GM15510 (cell line): ENCODE measurements around the gene GSG1L.

ENCODE experiments used
- POLR2A ChIP-seq: IDR thresholded peaks from 3 replicates; pipeline ENCODE4 v1.6.1; 2011; ENCODE audit warnings: borderline replicate concordance; ENCODE audit not compliant: insufficient read length; ENCODE audit errors: extremely low read depth

The GSG1L gene

DNA sequence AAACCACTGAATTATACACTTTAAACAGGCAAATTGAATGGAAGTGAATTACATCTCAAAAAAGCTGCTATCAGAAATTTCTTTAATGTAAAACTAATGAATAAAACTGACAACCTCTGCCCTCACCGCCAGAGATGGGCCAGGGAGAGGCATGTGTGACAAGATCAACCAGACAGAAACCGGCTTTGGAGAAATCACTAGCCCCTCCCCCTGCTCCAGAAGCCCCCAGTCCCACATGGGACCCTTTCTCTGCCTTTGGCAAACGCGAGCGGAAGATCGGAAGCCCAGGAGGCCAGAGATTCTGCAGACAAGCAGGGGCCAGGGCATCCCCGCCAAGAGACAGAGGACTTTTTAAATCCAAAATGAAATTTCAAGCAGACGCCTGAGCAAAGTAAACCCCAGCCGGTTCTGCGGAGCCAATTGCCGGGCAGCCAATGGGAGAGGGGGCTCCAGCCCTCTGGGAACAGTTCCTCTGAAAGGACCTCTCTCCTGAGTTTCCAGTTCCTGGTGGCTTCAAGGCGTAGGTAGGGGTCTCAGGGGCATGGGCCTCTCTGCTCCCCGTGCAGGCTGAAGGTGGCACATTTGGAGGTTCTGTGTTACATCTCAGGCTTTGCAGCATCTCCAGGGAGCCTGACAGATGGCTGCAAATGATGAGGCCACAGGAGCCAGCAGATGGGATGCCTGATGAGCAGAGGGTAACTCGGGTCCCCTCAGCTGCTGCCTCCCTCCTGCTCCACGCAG, 118.1 kb downstream of the GSG1L start:
- TF ChIP-seq POLR2A = no peak

DNA sequence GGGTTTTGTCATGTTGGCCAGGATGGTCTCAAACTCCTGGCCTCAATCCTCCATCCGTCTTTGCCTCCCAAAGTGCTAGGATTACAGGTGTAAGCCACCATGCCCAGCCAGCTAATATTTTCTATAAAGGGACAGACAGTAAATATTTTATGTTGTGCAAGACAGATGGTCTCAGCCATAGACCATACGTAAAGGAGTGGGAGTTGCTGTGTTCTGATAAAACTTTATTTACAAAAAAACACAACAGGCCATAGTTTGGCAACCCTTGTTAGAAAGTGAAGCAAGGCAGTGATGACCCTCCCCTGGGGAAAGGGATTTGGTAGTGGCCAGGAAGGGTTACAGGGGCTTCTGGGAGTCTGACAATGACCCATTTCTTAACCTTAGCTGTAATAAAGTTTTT, 119.7 kb downstream of the GSG1L start:
- TF ChIP-seq POLR2A = no peak

GRCh38 chr16:27935076-27935475, 128.4 kb downstream of the GSG1L start:
- no peak for TF ChIP-seq POLR2A

- TF ChIP-seq POLR2A = no peak
These were observed 130.9 kb downstream of the GSG1L start for GRCh38 chr16:27932542-27933135.

DNA sequence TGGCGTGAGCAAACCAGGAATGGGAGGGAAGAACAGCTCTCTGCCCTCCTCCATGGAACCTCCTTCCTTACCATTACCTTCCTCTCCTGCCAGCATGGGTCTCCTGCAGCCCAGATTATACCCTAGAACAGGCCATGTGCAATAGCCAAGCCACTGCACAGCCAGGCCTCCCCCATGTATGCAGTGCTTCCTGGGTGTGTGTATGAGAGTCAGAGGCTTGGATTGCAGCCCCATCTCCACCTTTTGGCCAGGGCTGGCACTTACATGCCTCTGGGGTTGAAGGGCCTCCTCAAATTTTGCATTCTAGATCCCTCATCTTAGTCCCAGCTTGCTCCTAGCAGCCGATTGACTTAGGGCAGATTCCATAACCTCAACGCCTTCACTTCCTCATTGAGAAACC, 133.7 kb downstream of the GSG1L start:
- TF ChIP-seq POLR2A = no peak

DNA sequence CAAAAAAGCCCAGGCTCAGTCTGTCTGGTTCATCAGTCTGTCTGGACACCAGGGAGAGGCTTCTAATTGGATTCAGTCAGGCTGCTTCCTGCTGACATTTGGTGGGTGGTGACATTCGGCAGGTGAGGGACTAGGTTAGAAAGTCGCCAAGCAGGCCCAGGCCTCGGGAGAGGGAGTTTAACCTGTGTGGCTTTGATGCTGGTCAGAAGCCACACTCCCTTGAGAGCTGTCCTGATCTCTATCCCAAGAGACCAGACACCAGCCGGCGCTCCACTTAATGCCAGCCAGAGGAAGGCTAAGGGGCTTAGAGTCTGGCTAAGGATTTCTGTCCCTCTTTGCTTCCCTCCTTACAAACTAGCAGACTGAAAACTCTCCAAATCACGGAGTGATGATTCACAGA, 135.0 kb downstream of the GSG1L start:
- no peak for TF ChIP-seq POLR2A

DNA sequence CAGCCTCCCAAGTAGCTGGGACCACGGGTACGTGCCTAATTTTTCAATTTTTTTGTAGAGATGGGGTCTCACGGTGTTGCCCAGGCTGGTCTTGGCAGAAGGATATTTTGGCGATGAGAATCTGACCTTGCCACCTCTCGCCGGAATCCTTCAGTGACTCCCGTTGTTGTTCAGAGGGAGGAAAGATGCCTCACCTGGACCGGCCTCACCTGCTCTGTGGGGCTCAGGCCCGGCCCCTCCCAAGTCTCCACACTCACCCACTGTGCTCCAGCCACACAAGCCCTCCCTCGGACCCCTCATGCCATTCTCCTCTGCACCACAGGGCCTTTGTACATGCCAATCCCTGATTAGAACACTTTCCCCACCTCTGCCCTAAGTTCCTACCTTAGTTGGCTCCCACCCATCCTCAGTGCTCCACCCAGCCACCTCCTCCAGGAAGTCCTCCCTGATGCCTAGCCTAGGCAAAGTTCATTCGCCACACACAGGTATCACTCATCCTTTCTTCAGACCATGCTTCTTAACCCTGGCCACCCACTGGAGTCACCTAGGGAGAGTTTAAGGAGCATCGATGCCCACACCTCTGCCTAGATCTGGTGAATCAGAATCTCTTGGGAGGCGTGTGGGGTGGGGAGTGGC, 136.1 kb downstream of the GSG1L start:
- TF ChIP-seq POLR2A = no peak

DNA sequence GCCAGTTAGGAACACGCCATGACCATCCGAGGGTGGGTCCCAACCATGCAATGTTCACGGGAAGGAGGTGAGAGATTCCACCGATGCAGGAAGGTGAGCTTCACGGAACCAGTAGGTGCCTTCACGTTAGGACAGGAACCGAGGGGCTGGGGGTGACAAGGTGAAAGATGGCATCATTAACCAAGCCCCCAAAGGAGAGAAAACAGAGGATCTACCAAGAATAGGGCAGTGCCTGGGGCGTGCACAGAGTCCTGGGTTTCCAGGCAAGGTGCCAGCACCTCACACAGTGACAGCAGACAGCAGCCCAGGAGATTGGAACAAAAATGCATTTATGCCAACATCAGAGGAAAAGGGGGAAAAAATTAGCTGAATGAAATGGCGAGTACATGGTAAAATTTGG, 137.9 kb downstream of the GSG1L start:
- TF ChIP-seq POLR2A = no peak

DNA sequence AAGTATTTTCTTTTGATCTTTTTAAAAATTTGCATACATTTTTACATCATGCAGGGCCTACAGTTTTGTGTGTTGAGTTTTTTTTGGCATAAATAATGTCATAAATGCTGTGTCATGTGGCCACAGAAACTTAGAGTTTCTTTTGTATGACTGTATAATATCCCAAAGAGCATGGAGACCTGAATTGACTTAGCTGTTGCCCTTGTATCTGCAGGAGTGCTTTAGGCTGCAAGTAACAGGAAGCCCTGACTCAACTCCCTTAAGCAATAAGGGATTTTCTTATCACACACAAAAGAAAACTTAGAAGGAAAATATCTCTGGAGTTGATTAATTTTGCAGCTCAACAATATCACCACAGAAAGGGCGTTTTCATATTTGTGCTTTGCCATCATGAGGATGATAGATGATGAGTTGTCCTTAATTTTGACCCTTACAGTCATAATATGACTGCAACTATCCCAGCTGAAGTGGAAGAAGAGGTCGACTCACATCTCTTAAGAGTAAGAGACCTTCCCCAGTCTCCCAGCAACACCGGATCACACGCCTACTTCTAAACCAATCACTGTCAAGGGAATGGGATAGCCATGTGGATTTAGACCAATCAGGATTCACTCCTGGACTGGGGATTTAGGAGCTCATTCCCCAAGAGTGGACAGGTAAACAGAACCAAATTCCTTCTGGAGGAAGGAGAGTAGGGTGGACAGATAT, 138.9 kb downstream of the GSG1L start:
- no peak for TF ChIP-seq POLR2A

DNA sequence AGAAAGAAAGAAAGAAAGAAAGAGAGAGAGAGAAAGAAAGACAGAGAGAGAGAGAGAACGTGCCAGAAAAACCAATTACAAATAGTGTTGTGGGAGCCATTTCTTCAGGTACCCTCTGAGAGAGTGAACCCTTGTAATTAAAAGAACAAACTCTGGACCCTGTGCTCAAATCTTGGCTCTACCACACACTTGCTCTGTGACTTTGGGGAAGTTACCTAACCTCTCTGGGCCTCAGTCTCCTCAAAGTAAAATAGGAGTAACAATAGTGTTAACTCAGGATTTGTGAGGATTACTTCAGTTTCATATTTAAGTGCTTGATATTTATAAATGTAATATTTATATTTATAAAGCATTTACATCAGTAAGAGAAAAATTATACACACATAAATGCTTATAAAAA, 139.8 kb downstream of the GSG1L start:
- TF ChIP-seq POLR2A = no peak

DNA sequence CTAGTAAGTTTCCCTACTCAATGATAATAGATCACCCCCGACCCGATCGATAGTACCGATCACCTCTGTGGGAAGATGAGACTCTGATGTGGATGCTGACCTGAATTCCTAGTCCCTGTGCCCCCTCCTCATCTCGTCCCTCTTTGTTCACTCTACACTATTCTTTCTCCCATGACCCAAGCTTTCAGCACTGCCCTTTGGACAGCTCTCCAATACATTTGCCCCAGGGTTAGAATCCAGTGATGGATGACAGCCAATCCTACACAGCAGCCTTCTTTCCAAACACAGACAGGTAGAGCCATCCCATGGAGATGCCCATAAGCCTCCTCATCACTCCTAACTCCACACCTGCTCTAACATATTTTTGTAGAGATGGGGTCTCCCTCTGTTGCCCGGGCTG, 141.1 kb downstream of the GSG1L start:
- TF ChIP-seq POLR2A = no peak

- no peak for TF ChIP-seq POLR2A
These were observed 142.4 kb downstream of the GSG1L start for GRCh38 chr16:27921134-27921533.

DNA sequence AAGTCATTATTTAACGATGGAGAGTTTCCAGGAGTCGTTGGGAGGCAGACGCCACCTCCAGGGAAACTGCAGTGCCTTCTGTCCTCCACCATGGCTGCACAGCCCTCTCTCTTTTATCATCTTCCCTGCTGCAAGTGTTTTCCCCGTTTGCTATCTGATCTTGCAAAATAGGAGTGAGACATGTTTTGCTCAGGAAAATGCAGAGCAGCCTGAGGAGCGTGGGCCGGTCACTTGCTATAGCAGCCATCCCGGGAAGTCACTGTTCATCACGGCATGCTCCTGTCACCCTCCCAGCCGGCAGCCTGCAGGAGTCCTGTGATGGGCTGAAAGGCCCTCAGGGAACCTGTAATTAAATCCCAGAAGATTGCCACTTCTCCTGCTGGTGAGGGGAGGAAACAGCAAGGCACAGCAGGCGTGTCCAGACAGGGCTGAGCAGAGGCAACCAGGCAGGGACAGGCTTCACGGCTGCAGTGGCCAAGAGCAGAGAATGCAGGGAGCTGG, 143.1 kb downstream of the GSG1L start:
- no peak for TF ChIP-seq POLR2A

- TF ChIP-seq POLR2A = no peak
These were observed 144.8 kb downstream of the GSG1L start for GRCh38 chr16:27918755-27919154.

DNA sequence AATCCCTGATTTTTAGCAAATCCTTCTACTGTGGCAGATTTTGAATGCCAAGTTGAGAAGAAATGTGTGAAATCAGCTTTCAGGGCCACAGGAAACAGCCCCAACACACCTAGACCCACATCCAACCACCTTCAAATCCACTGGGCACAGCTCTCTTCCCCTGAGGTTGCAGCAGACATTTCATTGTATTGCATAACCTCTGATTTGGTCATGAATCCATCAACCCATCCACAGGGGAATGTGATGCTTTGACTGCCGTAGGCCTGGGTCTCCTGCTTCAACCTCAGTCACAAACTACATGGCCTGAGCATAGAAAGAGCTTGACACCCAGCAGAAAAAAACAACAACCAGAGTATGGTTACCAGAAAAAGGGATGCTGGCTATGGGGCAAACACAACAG, 145.6 kb downstream of the GSG1L start:
- TF ChIP-seq POLR2A = no peak
